BJ (cell line): ENCODE measurements around the gene C1orf167. TPM values are rescaled to one million over a fixed set of nuclear protein-coding genes. Genes with fewer than 3 reads are reported as not detected.

Source experiments
- CTCF ChIA-PET: fragments of 350-600 bp; formaldehyde crosslinking; extraction: SDS; loops from one replicate; lab custom pipeline; 2021; ENCODE audit warnings: antibody characterized with exemption, inconsistent platforms; lab: Yijun Ruan, JAX
- POLR2A ChIA-PET: fragments of 300-600 bp; sonication (Branson Sonifier 250); formaldehyde crosslinking; extraction: SDS; loops from one replicate; lab custom pipeline; 2021; ENCODE audit warnings: antibody characterized with exemption; lab: Charles Lee
- DNase-seq: peaks from one replicate; pipeline ENCODE4 v3.0.0-alpha.2; 2011; ENCODE audit warnings: low read depth
- H3K27me3 ChIP-seq: 2 replicates; pipeline ENCODE4 v1.6.0; 2011; ENCODE audit warnings: low read length; ENCODE audit not compliant: control insufficient read depth, insufficient read depth
- H3K36me3 ChIP-seq: 2 replicates; pipeline ENCODE4 v1.5.1; 2011; ENCODE audit warnings: low read length; ENCODE audit not compliant: control insufficient read depth, insufficient read depth
- H3K4me3 ChIP-seq: 2 replicates; pipeline ENCODE4 v1.5.1; 2011; ENCODE audit warnings: low read depth, mild to moderate bottlenecking, control low read depth, low read length
- polyA plus RNA-seq: library from polyadenylated mRNA; depleted of rRNA; stranded (reverse); fragments of >200 nt; gene quantifications from 2 replicates; pipeline ENCODE4 v1.2.3, GENCODE V29; 2011
- TF ChIP-seq, protein P1 (sequence below): IDR thresholded peaks from 2 replicates; pipeline ENCODE4 v1.5.1; 2011; ENCODE audit warnings: low read depth, mild to moderate bottlenecking, control low read depth, inconsistent platforms, low read length, moderate library complexity; ENCODE audit not compliant: insufficient read depth

C1orf167 gene
- polyA plus RNA-seq, 1 experiment, result 0.54 TPM

DNA sequence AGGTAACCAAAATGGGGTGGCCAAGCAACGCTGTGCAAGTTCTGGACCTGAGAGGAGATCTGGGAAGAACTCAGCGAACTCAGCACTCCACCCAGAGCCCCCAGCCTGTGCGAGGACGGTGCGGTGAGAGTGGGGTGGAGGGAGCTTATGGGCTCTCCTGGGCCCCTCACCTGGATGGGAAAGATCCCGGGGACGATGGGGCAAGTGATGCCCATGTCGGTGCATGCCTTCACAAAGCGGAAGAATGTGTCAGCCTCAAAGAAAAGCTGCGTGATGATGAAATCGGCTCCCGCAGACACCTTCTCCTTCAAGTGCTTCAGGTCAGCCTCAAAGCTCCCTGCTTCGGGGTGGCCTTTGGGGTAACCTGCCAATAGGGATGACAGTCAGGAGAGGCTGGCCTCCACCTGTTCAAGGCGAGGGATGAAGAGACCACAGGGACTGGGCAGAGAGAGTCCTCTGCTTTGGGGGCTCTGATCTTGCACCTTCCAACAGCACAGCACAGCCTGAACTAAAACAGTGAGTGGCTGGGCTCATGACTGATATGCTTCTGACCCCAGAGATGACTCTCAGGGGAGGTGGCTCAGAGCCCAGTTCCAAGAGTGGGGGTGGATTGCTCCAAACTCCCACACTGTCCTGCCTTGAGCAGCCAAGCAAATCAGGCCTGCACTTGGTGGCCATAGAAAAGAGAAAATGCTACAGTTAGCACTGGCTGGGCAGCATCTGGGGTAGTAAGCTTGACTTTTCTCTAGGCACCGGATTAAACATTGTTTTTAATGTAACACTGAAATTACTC is 34.2 kb downstream of the C1orf167 start:
- POLR2A ChIA-PET, result no interaction called here
- DNase-seq, result no peak
- H3K36me3 ChIP-seq, result peaks cover 32% of the 10 kb centered on the region

DNA sequence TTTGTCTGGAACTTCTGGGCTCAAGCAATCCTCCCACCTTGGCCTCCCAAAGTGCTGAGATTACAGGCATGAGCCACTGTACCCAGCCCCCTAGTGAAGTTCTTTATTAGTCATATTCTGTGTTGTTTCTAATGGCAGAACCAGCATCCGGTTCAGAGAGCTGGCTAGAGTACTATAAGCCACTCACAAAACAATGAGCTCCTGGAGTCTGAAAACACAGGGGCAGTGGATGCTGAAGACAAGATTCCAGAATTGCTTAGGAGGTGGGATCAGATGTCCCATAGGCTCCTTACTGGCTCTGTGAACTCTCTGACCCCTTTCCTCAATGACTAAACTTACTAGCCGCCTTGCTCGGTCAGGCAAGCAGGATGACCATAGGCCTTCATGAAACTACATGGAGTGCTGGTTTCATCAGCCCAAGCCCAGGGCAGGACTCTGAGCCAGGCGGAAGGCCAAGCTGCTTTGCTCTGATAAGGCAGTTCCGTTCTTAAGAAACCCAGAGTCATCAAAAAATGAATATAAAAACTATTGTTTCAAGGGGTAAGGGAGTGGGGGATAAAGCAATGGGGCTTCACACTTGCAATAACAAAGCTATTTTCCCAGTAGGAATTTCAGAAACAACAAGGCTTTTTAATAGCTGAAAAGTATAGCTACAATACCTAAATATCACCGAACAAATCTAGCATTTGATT is 35.7 kb downstream of the C1orf167 start:
- TF ChIP-seq, protein P1, sequence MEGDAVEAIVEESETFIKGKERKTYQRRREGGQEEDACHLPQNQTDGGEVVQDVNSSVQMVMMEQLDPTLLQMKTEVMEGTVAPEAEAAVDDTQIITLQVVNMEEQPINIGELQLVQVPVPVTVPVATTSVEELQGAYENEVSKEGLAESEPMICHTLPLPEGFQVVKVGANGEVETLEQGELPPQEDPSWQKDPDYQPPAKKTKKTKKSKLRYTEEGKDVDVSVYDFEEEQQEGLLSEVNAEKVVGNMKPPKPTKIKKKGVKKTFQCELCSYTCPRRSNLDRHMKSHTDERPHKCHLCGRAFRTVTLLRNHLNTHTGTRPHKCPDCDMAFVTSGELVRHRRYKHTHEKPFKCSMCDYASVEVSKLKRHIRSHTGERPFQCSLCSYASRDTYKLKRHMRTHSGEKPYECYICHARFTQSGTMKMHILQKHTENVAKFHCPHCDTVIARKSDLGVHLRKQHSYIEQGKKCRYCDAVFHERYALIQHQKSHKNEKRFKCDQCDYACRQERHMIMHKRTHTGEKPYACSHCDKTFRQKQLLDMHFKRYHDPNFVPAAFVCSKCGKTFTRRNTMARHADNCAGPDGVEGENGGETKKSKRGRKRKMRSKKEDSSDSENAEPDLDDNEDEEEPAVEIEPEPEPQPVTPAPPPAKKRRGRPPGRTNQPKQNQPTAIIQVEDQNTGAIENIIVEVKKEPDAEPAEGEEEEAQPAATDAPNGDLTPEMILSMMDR, result no peak
- DNase-seq, result no peak
- peaks cover 33% of the 10 kb centered on the region for H3K36me3 ChIP-seq
- ChIA-PET CTCF (interaction anchor here (0.8 kb wide), 1 partner anchor 12 kb away, joined by 6 read pairs; no protein-coding TSS in a partner anchor), POLR2A (no interaction called here)
- no peaks in the 10 kb centered on the region for H3K27me3 ChIP-seq
- no peak overlapping the region for H3K4me3 ChIP-seq

More for the DNA sequence above, 34.2 kb downstream of the C1orf167 start:
- H3K4me3 ChIP-seq, result no peak overlapping the region
- H3K27me3 ChIP-seq, result no peaks in the 10 kb centered on the region
- TF ChIP-seq, protein P1, result no peak
- CTCF ChIA-PET, result interaction anchor here (1.2 kb wide), 1 partner anchor 12 kb away, joined by 4 read pairs; no protein-coding TSS in a partner anchor

DNA sequence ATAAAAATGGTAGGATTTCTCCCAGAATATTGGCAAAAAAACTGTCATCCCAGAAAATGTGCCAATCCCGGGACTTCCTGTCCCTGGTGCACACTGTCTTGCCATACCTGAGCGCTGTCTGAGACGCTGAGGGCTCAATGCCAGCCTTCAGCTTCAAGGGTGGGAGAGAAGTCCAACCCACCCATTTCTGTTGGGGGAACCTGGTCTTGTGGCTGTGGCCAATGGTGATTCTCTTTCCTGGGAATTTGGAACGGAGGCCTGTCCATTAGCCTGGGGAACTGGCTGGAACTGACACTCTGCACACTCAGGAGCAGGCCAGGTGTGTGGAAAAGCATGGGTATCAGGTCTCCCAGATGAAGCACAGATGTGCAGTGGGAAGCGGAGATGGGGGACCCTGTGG is 37.1 kb downstream of the C1orf167 start:
- no peak overlapping the region for H3K4me3 ChIP-seq
- TF ChIP-seq, protein P1, result no peak
- DNase-seq, result no peak
- CTCF ChIA-PET, result no interaction called here
- no peaks in the 10 kb centered on the region for H3K27me3 ChIP-seq
- POLR2A ChIA-PET, result no interaction called here
- H3K36me3 ChIP-seq, result peaks cover 27% of the 10 kb centered on the region

DNA sequence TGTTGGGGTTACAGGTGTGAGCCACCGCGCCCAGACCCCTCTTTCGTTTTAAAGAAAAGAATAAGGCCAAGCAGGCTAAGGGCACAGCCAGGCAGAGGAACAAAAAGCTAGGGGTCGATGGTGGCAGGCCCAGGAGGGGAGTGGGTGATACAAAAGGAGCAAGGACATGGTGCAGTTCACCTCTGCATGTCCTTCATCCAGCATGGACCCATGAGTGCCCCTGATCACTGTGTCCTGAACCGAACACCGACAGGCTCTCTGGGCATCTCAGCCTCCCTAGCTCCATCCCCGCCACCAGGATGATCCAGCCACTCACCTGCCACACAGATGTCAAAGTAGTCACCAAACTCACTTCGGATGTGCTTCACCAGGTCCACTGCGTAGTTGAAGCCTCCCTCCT is 37.9 kb downstream of the C1orf167 start:
- Histone ChIP-seq H3K36me3 (peaks cover 20% of the 10 kb centered on the region), H3K4me3 (no peak overlapping the region), H3K27me3 (no peaks in the 10 kb centered on the region)
- DNase-seq, result no peak
- ChIA-PET POLR2A (no interaction called here), CTCF (no interaction called here)
- TF ChIP-seq, protein P1, result no peak

DNA sequence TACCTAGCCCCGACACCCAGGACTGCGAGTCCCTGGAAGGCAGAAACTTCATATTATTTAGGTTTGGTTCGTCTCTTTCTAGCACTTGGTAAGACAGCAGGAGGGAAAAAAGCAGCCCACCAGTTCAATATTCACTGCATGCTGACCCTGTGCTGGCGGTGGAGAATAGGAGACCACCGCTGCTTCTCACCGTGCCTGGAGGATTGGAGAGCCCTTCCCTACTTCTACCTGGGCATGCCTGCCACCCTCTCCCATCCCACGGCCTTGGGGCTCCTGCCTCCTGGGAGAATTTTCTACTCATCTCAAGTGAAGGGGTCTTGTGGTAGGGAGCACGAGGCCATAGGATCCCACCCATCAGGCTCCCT is 38.4 kb downstream of the C1orf167 start:
- ChIA-PET POLR2A (no interaction called here), CTCF (no interaction called here)
- Histone ChIP-seq H3K27me3 (no peaks in the 10 kb centered on the region), H3K4me3 (no peak overlapping the region), H3K36me3 (peaks cover 18% of the 10 kb centered on the region)
- DNase-seq, result no peak
- TF ChIP-seq, protein P1, result no peak
